Measurements from ENCODE around the gene COL12A1.
A peak's percentile ranks its signal among the peaks of the same experiment; 100 is the strongest.
"Not testable (repeated sequence)": the region's sequence is repeated elsewhere in the genome, so short reads cannot be mapped to it uniquely, and the experiment has no call there.

The COL12A1 gene

DNA sequence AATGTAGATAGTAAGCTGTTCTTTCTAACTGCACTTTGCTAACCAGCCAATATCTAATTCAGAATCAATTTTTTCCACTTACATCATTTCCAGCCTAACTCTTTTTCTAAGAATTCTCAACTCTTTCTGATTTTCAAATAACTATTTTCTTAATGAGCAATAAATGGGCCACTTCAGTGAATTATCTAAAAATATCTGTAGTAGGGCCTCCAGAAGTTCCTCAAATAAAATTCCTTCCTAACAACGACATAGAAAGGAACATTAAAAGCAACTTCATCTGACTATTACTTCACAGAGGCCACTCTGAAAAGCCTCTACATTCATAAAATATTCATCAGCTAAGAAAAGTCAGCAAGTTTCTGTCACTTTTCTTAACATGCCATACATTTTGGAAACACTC, 4.8 kb downstream of the COL12A1 start:
- TF ChIP-seq, protein P1, sequence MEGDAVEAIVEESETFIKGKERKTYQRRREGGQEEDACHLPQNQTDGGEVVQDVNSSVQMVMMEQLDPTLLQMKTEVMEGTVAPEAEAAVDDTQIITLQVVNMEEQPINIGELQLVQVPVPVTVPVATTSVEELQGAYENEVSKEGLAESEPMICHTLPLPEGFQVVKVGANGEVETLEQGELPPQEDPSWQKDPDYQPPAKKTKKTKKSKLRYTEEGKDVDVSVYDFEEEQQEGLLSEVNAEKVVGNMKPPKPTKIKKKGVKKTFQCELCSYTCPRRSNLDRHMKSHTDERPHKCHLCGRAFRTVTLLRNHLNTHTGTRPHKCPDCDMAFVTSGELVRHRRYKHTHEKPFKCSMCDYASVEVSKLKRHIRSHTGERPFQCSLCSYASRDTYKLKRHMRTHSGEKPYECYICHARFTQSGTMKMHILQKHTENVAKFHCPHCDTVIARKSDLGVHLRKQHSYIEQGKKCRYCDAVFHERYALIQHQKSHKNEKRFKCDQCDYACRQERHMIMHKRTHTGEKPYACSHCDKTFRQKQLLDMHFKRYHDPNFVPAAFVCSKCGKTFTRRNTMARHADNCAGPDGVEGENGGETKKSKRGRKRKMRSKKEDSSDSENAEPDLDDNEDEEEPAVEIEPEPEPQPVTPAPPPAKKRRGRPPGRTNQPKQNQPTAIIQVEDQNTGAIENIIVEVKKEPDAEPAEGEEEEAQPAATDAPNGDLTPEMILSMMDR (IDR thresholded peaks at IDR 0.05), result no peak
- no peak for DNase-seq (ENCODE audit: low spot score)
- Histone ChIP-seq H3K27ac (peak overlapping the region in 1 of 2 donors; percentile 68), H3K4me3 (no peak overlapping the region)

DNA sequence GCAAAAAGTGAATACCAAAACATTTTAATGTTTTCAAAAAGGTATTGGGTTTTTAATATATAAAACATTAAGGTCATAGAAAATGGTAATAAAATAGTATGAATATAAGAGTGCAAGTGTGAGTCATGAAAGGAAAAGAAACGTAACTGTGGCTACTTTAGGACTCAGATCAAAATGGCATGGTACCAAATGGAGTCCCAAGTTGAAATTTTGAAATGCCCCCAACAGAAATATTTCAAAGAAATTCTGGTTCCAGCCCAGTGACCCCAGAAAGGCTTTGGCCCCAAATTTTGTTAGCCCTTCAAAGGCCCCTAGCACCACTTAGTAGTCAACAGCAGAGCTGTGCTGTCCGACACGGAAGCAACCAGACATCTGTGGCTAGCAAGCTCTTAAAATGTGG, 6.0 kb downstream of the COL12A1 start:
- TF ChIP-seq, protein P1 (IDR thresholded peaks at IDR 0.05), result no peak
- DNase-seq (ENCODE audit: low spot score), result no peak
- Histone ChIP-seq H3K4me3 (no peak overlapping the region), H3K27ac (peak overlapping the region; percentile 22 to 54)

DNA sequence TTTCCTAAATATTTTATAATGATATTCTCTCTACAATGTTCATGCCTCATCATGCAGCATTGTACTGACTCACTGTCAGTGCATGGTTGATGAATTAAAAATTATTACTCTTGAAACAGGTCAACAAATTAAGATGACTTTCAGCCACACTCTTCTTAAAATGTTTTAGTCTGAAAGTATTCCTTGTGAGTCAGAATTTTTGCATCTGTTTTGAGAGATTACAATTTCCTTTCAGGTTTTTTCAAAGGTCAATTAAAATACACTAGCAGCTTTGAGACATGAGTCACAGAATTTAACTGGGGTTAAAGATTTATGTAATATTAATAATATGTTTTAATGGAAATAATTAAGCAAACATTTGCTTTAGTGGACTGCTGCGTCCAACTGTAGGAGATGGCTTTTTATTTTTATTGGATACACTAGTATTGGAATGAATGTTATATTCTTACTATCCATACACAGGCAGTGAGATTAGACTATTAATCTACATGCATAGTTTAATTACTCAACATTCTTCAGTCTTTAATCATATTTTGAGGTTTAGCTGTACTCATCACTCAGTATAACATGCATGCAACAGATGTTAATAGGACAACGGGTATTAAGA, 9.7 kb downstream of the COL12A1 start:
- Histone ChIP-seq H3K4me3 (no peak overlapping the region), H3K27ac (no peak overlapping the region)
- TF ChIP-seq, protein P1 (IDR thresholded peaks at IDR 0.05), result no peak
- no peak for DNase-seq (ENCODE audit: low spot score)

DNA sequence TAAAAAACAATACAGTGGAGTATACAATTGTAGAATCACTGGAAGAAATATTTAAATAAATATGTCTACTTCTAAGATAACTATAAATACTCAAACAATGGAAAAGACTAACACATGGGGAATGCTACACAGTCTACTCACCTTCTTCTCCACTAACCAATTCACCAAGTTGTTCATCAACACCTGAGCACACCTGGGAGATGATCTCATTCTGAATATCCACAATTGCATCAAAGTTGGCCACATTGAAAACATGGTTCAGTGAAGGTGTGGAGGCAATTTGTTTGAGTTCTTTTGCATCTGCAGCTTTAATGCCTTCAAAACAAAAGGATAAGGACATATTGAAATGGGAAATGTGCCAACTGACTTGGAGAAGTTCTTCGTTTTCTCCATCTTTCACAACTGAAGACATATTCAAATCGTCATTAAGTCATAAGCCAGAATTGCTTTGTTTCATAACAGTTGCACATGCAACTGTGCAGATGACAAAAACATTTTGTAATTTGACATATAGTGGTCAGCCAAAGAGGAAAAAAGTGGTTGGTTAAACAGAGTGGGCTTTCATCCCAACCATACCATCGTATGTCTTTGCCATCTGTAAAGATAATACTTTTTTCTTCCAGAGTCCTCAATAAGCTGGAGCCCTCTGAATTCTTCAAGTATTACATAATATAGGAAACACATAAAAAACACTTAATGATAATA, 17.5 kb downstream of the COL12A1 start:
- TF ChIP-seq, protein P1 (IDR thresholded peaks at IDR 0.05), result no peak
- Histone ChIP-seq H3K27ac (no peak overlapping the region), H3K4me3 (no peak overlapping the region)
- no peak for DNase-seq (ENCODE audit: low spot score)

DNA sequence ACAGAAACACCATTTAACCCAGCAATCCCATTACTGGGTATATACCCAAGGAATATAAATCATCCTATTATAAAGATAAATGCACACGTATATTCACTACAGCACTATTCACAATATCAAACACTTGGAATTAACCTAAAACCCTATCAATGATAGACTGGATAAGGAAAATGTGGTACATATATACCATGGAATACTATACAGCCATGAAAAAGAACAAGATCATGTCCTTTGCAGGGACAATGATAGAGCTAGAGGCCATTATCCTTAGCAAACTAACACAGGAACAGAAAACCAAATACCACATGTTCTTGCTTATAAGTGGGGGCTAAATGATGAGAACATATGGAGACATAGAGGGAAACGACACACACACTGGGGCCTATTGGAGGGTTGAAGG, 19.3 kb downstream of the COL12A1 start:
- DNase-seq (ENCODE audit: low spot score); H3K27ac ChIP-seq; H3K4me3 ChIP-seq: not testable (repeated sequence)

DNA sequence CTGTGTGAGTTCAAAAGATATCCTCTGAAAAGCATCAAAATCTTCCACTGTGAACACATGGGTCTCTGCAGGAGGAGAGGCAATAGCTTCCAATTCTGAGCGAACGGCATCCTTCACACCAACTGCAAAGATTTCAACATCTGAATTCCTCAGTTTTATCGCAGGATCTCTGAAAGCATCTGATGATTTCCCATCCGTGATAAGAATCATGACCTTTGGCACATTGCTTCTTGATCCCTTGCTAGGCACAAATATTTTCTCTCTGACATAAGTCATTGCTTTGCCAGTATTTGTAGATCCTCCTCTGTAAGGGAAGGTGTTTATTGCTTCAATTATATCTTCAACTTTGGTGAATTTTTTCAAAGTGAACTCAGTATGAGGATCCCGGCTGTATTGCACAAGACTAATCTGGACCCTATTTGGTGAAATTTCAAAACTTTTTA, 22.7 kb downstream of the COL12A1 start:
- Histone ChIP-seq H3K27ac (no peak overlapping the region), H3K4me3 (no peak overlapping the region)
- TF ChIP-seq, protein P1 (IDR thresholded peaks at IDR 0.05), result no peak
- no peak for DNase-seq (ENCODE audit: low spot score)

DNA sequence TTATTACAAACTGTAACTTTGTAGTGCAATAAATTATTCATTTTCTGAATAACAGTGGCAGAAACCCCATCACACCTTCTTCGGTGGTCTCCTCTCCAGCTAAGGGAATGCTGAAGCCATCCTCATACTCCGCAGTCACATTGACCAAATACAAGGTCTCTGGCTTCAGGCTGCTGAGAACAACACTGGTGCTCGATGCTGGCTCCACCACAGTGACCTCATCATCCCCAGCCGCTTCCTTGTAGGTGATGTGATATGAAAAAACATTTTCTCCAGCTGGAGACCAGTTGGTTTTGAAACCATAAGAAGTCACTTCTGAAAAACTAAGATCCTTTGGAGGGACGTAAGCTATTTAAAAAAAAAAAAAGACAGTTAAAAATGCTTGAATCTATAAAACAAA, 25.0 kb downstream of the COL12A1 start:
- no peak overlapping the region for H3K27ac ChIP-seq
- no peak for DNase-seq (ENCODE audit: low spot score)
- H3K4me3 ChIP-seq, result no peak overlapping the region
- TF ChIP-seq, protein P1 (IDR thresholded peaks at IDR 0.05), result no peak

All from coronary artery (tissue), 2 donors.